ENCODE results near the gene INPP4B.

The INPP4B gene

DNA sequence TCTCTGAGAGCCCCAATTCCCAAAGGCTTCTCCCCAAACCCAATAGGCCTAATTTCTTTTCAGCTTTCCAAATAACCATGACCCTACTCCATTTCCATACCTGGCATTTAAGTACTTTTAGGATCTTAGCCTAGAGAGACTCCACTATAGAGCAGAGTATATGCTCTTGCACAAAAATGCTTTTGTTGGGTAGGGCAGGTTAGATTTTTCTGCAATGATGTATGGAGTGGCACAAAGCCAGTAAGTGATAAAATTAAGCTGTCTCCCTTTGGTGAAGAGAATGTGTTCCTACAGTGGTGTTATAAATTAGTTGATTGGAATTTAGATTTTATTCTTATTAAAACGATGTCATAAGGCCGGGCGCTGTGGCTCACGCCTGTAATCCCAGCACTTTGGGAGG lies 124.9 kb downstream of the INPP4B start:
- DNase-seq, result no peak

DNA sequence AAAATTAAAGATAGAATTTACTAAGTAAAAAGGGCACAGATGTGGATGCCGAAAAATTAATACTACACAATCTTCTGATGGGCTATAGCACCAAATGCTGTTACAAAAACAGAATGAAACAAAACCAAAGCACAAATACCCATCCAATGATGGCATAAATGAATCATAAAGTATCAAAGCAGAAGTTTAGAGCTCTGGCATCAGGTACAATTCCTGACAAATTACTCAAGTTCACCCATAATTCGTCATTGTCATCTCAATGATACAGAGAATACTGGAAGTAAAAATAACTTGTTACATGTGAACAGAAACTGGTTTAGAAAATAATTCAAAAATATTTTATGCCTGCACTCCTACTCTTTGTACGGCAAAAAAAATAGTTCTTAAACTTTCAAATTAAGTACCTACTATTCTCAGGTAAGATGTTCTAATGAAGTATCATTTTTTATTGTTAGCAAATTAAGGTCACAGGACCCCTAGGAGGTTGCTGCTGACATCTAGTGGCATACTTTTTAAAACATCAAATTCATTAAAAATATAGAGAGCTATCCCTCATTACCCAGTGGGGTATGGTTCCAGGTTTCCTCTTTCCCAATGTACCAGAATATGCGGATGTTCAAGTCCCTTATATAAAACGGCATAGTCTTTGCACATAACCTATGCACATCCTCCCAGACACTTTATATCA lies 126.1 kb downstream of the INPP4B start:
- DNase-seq, result peak; percentile 27

DNA sequence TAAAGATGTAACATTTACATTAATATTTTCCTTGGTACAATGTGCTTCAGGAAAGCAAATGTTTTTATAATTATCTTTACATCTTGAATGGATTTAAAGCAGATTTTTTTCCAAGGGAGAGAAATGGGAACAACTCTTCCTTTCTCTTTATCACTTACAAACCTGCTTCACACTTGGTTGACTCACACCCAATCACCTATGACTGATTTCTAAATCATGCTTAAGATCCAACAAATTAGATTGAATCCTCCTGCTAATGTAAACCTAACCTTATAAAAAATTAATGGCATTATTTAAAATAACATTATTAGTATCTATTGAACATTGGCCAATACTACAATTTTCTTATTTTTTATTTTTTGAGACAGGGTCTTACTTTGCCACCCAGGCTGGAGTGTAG lies 127.1 kb downstream of the INPP4B start:
- no peak for DNase-seq

DNA sequence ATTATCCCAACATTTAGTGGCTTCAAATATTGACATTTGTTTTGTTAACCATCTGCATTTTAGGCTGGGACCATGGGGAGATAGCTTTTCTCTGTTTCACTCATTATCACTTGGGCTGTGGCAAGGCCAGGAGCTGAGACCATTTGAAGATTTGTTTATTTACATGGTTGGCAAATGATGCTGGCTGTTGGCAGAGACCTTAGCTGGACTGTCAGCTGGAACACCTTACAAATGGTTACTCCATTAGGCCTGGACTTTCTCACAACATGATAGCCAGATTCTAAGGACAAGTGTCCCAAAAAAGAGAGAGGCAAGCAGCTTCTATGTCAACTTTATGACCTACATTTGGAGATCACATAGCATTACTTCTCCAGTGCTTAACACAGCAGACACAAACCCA lies 130.4 kb downstream of the INPP4B start:
- no peak for DNase-seq

DNA sequence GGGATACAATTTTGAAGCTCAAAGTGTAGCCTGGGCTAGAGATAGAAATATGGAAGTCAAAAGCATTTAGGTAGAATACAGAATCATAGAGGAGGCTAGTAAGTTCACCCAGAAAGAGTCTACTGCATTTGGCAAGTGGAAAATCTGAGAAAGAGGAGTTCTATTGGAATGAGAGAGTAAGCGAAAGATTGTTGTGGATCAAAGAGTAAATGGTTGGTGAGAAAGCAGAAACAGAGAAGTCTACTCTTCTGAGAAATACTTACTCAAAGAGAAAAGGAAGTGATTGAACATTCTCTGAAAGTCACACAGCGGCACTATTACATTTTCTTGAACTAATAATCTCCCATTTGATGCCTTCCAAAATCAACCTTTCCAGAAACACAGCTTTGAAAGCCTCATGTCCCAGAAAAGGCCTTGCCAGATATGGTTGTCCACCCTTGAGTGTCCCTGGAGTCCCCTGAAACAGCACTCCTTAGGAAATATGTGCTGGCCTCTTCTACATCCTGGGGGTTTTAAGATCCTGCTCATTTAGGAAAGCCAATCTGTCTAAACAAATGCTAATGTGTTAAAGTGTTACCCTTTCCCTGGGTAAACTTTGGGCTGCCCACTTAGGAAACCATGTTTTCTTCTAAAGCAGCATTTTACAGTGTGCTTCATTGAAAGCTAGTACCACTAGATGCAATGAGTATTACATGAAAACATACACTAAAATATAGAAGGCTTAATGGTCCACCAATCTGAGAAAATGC lies 132.6 kb downstream of the INPP4B start:
- no peak for DNase-seq

DNA sequence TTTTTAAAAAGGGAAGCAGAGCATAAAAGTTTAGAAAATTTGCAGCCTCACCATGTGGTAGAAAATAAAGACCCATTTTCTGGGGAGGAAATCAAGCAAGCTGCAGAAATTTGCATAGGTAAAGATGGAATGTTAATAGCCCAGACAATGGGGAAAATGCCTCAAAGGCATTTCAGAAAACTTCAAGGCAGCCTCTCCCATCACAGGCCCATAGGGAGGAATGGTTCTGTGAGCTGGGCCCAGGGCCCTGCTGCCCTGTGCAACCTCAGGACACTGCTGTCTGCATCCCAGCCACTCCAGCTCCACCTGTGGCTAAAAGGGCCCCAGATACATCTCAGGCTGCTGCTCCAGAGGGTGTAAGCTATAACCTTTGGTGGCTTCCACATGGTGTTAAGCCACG lies 137.9 kb downstream of the INPP4B start:
- no peak for DNase-seq

DNA sequence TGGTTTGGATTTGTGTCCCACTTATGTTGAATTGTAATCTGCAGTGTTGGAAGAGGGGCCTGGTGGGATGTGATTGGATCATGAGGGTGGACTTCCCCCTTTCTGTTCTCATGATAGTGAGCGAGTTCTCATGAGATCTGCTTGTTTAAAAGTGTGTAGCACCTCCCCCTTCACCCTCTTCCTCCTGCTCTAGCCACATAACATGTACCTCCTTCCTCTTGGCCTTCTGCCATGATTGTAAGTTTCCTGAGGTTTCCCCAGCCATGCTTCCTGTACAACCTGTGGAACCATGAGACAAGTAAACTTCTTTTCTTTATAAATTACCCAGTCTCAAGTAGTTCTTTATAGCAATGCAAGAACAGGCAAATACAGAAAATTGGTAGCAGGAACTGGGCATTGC lies 138.7 kb downstream of the INPP4B start:
- DNase-seq, result no peak

DNA sequence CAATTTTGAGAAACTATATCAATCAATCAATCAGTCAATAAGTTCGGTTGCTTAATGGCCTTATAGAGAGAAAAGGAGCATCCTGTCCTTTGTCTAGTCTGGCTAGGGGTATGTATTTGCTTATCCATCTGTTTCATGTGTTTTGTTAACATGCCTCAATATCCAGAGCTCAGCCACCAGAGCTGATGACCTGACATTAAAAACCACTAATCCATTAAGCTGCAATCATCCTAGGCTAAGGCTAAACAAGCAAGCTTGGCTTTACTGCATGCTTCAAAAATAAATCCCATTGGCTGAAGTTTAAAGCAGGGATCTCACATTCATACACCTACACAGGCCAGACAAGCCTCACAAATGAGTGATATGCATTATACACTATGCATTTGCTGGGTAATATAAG lies 139.7 kb downstream of the INPP4B start:
- DNase-seq, result no peak

DNA sequence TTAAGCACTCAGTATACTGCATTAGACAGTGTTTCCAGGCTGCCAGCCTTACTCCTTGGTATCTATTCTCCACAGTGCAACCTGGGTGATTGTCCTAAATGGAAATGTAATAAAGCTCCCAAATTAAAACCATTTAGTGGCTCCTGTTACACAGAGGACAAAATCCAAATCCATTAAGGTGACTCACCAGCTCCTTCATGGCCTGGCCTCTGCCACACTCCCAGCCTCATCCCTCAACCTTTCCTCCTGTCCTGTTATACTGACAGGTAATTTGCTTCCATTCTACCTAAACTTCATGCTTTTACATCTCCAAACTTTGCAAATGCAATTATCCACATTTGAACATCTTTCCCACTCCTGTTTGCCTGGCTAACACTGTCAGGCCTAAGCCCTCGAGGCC lies 140.3 kb downstream of the INPP4B start:
- no peak for DNase-seq

DNA sequence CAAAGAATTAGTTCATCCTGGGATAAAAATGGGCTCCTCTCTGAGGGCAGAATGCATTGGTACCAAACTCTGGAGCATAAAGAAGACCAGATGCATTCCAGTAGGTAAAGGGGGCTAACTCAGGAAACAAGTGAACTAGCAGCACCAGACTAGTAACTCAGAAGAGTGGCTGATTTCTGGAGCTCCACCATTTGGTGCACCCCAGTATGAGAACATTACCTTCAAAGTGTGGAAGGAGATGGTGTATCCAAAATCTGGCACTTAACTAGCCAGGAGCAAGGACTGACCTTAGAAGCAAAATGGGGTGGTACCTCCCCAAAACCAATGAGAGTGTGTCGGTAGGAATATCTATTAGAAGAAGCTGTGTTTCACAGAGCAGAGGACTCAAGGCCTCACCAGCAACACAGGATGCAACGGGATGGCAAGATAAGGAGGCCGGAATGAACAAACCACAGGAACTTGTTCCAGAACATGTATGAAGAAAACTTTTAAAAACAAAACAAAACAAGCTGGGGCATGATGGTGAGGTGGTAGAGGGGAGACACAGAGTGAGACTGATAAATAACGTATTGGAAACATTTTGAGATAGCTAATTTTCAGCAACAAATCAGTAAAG lies 142.3 kb downstream of the INPP4B start:
- DNase-seq, result no peak

DNA sequence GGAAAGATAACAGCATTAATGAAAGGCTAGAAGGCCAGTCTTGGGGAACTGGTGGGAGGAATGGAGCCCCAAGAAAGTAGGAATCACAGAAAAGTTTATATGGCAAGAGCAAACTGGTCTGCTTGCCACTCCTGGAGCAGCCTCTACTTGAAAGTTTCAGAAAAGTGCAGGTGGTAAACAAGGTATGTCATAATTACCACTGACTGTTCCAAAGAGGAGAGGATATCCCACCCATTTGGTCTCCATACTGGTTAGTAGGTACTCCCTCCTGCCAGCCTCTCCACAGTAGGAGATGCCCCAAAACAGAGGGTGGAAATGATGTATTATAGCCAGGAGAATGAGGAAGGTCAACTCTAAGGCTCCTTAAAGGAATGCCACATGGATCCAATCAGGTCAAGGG lies 145.1 kb downstream of the INPP4B start:
- no peak for DNase-seq

DNA sequence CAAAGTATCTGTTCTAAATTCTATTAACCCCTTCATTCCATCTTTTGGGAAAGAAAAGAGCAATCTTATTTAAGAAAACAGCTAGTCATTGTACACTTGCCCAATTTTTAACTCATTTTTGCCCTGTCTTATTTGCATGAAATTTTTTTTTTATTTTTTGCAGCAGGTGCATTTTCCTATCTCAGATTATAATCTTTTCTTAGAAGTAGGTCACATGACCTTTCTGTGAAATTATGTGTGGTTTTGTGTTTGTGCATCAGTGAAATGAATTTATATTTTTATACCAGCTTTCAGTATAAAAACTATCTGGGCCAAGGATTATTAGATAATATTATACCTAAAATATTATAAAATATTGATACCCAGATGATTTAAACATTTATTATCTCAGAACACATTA lies 145.6 kb downstream of the INPP4B start:
- DNase-seq, result no peak

DNA sequence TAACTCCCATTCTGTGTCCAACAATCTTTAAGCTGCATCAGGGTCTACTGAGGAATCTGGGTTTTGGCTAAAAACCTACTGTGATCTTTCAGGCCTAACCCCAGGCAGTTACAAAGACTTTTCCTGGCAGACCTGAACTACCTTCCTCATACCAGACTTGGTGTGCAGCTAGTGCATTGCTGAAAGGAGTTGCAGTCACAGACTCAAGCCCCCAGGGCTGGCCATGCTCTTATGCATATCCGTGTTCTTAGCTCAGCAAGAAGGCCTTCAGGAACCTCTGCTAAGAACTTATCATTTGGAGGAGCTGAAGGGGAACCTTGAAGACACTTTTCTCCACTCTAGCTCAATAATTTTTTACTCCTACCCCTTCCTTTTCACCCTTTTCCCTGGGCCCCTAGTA lies 147.5 kb downstream of the INPP4B start:
- DNase-seq, result no peak

DNA sequence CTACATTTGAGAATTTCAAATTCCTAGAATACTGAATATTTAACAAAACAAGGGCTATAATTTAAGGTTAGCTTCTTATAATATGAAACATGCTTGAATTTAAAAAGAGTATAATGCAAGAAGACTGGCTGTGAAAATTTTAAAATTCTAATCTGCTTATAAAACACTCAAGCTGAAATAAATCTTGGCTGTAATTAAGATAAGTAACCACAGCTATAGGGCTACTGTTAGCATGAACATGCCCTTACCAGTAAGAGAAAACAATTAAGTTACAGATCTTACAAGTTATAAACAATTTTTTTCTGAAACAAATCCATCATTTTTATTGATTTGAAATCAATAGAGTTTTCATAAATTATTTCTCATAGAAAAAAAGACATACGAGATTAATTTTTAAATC lies 148.2 kb downstream of the INPP4B start:
- DNase-seq, result no peak

DNA sequence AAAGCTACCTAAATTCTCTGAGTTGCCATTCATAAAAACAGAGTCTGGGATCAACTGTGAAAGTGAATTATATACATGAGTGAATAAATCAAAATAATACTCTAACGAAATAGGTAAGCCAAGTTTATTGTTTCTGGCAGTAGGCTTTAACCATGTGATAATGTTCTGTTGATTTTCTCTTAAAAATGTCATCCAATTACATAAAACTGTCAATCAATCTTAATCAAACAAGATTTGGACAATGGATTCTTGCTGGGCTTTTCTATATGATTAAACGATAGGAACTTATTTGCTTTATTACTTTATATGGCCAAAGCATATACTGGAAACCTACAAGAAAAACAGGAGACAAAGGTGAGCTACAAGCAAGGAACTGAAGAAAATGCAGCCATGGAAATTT lies 148.8 kb downstream of the INPP4B start:
- DNase-seq, result no peak

DNA sequence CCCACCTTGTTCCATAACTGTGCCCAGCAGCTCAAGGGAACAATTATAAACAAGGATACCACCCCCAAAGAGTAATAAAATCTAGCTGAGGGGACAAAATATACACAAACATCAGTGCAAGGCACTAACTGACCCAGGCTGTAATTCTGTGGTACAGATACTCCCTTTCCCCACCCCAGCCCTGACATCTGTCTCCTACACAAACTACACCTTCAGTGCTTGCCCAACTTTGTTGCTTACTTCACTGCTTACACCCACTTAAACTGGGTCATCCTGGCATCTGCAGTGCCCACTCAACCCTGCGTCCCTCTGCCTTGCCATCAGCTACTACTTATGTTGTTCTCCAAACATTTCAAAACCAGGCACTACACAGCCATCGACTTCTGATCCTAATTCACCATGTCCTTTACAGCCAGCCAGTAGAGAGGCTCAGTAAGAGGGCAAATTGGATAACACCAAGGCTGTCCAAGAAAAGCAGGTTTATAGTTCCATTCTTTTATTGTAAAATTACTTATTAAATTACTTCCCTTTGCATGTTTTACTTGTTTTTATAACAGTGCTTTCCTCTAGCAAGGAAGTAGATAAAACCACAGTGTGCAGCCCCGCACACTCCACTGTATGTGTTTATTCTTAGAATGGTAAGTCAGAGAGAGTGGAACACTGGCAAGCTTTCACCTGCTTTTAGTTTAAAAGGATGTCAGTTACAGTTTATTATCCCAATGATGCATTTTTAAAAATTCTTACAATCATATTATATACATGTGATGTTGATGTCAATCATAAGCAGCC lies 149.6 kb downstream of the INPP4B start:
- DNase-seq, result no peak

DNA sequence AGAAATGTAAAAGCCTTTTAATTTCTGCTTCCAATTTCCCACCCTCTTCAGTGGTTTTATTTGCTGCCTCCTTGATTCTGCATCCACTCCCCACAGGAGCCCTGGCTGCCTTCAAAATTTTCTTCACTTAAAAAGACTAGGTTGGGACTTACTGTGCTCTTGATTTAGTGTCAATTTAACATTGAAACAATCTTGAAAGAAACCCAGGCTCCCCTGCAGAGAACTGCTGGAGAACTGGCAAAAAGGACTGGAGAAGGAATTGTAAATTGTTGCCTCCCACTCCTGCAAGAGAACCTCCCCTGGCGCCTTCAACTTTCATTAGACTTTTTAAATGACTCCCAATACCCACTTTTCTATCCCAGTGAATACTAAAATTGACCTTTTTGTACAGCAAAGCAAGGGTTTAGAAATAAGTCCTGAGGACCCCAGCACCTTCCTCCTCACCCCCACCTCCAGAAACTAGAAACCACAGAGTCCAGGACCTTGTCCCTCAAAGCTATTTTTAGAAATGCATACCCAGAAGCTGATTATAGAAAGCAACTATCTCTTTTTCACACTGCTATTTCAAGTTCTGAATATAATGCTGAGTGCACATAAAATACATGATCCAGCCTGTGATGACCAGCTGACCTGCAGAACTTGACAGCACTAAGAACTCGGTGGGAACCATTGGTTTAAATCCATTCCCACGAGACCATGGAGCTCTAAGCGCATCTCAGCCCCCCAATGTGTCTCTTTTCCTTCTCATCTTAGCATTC lies 155.5 kb downstream of the INPP4B start:
- DNase-seq, result no peak

DNA sequence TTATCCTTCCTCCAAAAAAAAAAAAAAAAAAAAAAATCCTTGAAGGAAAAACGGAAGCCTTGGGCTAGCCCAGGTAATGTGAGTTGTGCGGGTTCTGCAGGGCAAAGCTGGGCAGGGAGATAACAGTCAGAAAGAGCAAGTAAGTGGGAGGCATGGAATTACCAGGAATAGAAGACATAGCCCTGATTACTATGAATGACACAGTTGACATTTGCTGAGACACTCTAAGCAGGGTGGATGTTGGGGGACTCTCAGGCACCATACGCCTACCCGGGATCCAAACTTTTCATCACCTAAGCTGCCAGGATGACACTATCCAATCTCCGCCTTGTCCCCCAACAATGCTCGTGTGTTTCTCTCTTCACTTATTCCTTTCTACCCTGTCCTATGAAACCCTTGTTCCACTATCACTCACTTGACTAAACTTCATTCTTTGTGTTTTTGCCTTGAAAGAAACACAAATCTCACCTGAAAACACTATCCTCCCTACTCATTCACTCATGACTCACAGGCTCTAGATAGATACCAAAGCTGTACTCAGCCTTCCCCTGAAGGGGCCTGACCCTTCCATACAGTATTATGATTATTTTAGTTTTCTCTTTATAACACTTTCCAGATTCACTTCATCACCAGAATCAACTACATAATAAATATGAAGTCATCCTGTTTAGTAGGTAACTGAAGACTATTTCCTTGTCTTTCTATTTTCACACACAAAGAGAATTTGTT lies 158.4 kb downstream of the INPP4B start:
- no peak for DNase-seq

DNA sequence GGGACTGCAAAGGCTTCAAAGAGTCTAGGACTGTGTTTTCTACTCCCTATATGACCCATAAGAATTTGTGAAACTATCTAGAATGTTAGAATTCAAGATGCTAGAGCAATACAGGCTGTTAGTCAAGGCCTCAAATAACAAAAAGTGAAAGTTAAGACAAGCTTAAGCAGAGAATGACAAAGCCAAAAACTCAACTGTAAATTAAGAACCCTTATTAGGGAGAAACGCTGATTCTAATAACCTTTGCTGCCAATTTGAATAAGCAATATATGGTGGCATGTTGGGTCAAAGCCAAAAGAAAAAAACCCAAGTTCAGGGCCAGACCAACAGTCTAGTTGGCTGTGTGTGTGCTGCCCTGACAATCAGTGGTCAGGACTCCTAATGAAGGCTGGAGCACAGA lies 160.0 kb downstream of the INPP4B start:
- no peak for DNase-seq

DNA sequence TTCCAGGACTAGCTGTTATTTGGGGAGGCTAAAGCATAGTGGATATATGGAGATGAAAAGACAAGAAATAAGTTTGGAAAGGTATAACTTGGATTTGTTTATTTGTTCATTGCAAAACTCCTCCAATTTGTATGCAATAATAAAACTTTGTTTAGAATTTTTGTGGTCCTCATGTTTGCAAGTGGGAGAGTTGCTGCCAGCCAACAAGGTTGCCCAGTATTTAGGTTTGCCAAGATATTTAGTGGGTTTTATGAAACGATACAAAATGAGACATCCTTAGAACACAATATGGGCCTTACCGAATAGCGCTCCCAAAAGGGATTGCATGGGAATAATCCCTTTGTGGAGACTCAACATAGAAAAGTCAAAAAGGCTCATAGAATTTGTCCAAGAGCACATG lies 162.1 kb downstream of the INPP4B start:
- DNase-seq, result no peak

DNA sequence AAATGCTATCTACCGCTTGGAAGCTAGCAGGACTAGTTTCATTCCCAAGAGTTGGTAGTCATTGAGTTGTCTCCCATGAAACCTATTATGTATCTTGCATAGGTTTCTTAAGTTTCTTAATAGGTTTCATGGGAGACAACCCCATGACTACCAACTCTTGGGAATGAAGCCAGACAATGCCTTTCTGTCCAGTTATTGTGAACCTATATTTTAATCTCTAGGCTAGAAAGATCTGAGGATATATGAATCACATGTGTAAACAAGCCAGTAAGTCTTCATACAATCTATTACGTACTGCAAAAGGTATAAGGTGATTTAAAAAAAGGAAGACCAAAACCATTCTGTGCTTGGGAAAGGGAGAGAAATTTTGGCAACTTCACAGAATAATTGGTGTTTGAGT lies 162.6 kb downstream of the INPP4B start:
- DNase-seq, result no peak

DNA sequence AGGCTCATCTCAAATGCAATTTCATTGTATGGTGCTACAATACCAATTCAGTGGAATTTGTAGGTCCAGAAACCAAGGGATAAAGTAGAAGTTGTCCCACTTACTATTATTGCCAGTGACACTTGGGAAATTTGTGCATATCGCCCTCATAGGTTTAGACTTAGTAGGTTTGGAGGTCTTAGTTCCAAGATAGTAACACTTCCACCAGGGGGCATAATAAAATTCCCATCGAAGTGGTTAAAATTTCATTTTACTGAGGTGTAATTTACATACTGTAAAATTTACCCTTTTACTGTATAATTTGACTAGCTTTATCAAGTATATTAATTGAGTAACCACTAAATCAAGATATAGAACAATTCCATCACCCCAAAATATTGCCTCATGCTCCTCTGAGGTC lies 174.6 kb downstream of the INPP4B start:
- no peak for DNase-seq

All from NCI-H446 treated with DMSO at 0.1 percent for 48 hours (cell line).